ENCODE results near the gene GLYR1.
A peak's percentile ranks its signal among the peaks of the same experiment; 100 is the strongest.

GLYR1 gene

DNA sequence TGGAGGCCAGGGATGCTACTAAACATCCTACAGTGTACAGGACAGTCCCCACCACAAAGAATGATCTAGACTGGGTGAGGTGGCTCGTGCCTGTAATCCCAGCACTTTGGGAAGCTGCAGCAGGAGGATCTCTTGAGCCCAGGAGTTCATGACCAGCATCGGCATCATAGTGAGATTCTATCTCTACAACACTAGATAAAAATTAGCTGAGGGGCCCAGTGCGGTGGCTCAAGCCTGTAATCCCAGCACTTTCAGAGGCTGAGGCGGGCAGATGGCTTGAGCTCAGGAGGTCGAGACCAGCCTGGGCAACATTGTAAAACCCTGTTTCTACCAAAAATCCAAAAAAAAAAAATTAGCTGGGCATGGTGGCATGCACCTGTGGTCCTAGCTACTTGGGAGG is 74.7 kb downstream of the GLYR1 start:
- peaks cover 6% of the 10 kb centered on the region for H3K4me1 ChIP-seq (ENCODE audit: insufficient read depth, low read length, severe bottlenecking)
- no peaks in the 10 kb centered on the region for H3K27me3 ChIP-seq (ENCODE audit: insufficient read depth, low read length)
- no peaks in the 10 kb centered on the region for H3K79me2 ChIP-seq (ENCODE audit: insufficient read depth, low read length)
- H3K9ac ChIP-seq (ENCODE audit: low read length) = no peak overlapping the region
- H3K9me2 ChIP-seq (ENCODE audit: low read depth, low read length) = no peaks in the 10 kb centered on the region
- no peak overlapping the region for H3K4me2 ChIP-seq (ENCODE audit: low read length)
- TF ChIP-seq, protein P1, sequence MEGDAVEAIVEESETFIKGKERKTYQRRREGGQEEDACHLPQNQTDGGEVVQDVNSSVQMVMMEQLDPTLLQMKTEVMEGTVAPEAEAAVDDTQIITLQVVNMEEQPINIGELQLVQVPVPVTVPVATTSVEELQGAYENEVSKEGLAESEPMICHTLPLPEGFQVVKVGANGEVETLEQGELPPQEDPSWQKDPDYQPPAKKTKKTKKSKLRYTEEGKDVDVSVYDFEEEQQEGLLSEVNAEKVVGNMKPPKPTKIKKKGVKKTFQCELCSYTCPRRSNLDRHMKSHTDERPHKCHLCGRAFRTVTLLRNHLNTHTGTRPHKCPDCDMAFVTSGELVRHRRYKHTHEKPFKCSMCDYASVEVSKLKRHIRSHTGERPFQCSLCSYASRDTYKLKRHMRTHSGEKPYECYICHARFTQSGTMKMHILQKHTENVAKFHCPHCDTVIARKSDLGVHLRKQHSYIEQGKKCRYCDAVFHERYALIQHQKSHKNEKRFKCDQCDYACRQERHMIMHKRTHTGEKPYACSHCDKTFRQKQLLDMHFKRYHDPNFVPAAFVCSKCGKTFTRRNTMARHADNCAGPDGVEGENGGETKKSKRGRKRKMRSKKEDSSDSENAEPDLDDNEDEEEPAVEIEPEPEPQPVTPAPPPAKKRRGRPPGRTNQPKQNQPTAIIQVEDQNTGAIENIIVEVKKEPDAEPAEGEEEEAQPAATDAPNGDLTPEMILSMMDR (IDR thresholded peaks at IDR 0.05; ENCODE audit: low read length) = no peak
- no peak for TF ChIP-seq EZH2 (IDR thresholded peaks at IDR 0.05; ENCODE audit: borderline replicate concordance, low read length)
- H3K4me3 ChIP-seq (ENCODE audit: low read depth, low read length, poor library complexity, severe bottlenecking) = no peak overlapping the region
- no peaks in the 10 kb centered on the region for H4K20me1 ChIP-seq (ENCODE audit: insufficient read depth, low read length)
- H3K9me3 ChIP-seq (ENCODE audit: low read length) = no peaks in the 10 kb centered on the region
- H3K36me3 ChIP-seq (ENCODE audit: insufficient read depth, low read length) = no peaks in the 10 kb centered on the region
- no peak overlapping the region for H2AFZ ChIP-seq (ENCODE audit: low read length)
- H3K27ac ChIP-seq (ENCODE audit: low read depth, low read length, poor library complexity, severe bottlenecking) = no peak overlapping the region
- peaks cover 9% of the 10 kb centered on the region; the same call in 1 of the 2 replicates for H3F3A ChIP-seq (ENCODE audit: insufficient read depth, low read length)

DNA sequence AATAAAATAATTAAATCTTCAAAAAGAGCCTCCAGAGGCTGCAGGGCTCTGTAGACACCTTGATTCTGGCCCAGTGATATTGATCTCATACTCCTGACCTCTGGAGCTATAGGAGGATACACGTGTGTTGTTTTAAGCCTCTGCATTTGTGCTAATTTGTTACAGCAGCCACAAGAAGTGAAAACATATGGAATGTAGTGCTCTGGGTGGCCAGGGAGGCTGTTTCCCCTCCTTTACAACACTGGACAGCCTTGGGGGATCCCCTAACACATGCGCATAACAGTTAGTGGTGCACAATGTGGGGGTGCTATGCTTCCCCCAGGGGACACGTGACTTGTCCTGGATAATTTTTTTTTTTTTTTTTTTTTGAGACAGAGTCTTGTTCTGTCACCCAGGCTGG is 75.4 kb downstream of the GLYR1 start:
- no peak overlapping the region for H3K4me2 ChIP-seq (ENCODE audit: low read length)
- H3F3A ChIP-seq (ENCODE audit: insufficient read depth, low read length) = peaks cover 9% of the 10 kb centered on the region; the same call in 1 of the 2 replicates
- H3K4me3 ChIP-seq (ENCODE audit: low read depth, low read length, poor library complexity, severe bottlenecking) = no peak overlapping the region
- H3K27me3 ChIP-seq (ENCODE audit: insufficient read depth, low read length) = no peaks in the 10 kb centered on the region
- no peak overlapping the region for H2AFZ ChIP-seq (ENCODE audit: low read length)
- no peaks in the 10 kb centered on the region for H3K36me3 ChIP-seq (ENCODE audit: insufficient read depth, low read length)
- no peak overlapping the region for H3K9ac ChIP-seq (ENCODE audit: low read length)
- peaks cover 6% of the 10 kb centered on the region for H3K4me1 ChIP-seq (ENCODE audit: insufficient read depth, low read length, severe bottlenecking)
- H3K9me2 ChIP-seq (ENCODE audit: low read depth, low read length) = no peaks in the 10 kb centered on the region
- H3K9me3 ChIP-seq (ENCODE audit: low read length) = no peaks in the 10 kb centered on the region
- no peak overlapping the region for H3K27ac ChIP-seq (ENCODE audit: low read depth, low read length, poor library complexity, severe bottlenecking)
- TF ChIP-seq, protein P1 (IDR thresholded peaks at IDR 0.05; ENCODE audit: low read length) = no peak
- TF ChIP-seq EZH2 (IDR thresholded peaks at IDR 0.05; ENCODE audit: borderline replicate concordance, low read length) = no peak
- H3K79me2 ChIP-seq (ENCODE audit: insufficient read depth, low read length) = no peaks in the 10 kb centered on the region
- H4K20me1 ChIP-seq (ENCODE audit: insufficient read depth, low read length) = no peaks in the 10 kb centered on the region

DNA sequence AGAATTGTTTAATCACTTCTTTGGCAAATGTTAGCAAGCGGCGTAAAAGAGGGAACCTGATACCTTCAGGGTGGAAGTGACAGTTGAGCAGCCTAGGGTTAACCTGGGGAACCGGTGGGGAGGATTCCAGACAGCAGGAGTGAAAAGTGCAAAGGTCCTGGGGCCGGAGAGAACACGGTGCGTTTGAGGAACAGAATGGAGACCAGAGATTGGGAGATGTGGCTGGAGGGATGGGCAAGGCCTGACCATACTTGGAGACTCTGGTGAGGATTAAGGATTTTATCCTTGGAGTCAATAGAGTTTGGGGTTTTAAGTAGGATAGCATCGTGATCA is 77.8 kb downstream of the GLYR1 start:
- no peaks in the 10 kb centered on the region for H3K36me3 ChIP-seq (ENCODE audit: insufficient read depth, low read length)
- H3K9me3 ChIP-seq (ENCODE audit: low read length) = no peaks in the 10 kb centered on the region
- no peaks in the 10 kb centered on the region for H3K27me3 ChIP-seq (ENCODE audit: insufficient read depth, low read length)
- H3F3A ChIP-seq (ENCODE audit: insufficient read depth, low read length) = peaks cover 9% of the 10 kb centered on the region; the same call in 1 of the 2 replicates
- H3K27ac ChIP-seq (ENCODE audit: low read depth, low read length, poor library complexity, severe bottlenecking) = no peak overlapping the region
- H2AFZ ChIP-seq (ENCODE audit: low read length) = peak overlapping the region; percentile 51; the same call in 1 of the 2 replicates
- no peaks in the 10 kb centered on the region for H3K79me2 ChIP-seq (ENCODE audit: insufficient read depth, low read length)
- no peaks in the 10 kb centered on the region for H4K20me1 ChIP-seq (ENCODE audit: insufficient read depth, low read length)
- no peak overlapping the region for H3K9ac ChIP-seq (ENCODE audit: low read length)
- H3K4me3 ChIP-seq (ENCODE audit: low read depth, low read length, poor library complexity, severe bottlenecking) = no peak overlapping the region
- no peak for TF ChIP-seq EZH2 (IDR thresholded peaks at IDR 0.05; ENCODE audit: borderline replicate concordance, low read length)
- TF ChIP-seq, protein P1 (IDR thresholded peaks at IDR 0.05; ENCODE audit: low read length) = no peak
- H3K4me1 ChIP-seq (ENCODE audit: insufficient read depth, low read length, severe bottlenecking) = peaks cover 13% of the 10 kb centered on the region
- no peaks in the 10 kb centered on the region for H3K9me2 ChIP-seq (ENCODE audit: low read depth, low read length)
- H3K4me2 ChIP-seq (ENCODE audit: low read length) = peak overlapping the region; percentile 70

Data from OCI-LY1 (cell line).